Astrocyte of the spinal cord (primary cell): ENCODE data around the gene NDRG4.

ENCODE experiments used
- DNase-seq: peaks from one replicate; pipeline ENCODE4 v3.0.0; 2011; ENCODE audit warnings: low read depth, low spot score
- H3K4me3 ChIP-seq: 2 replicates; pipeline ENCODE4 v1.5.1; 2011; ENCODE audit warnings: low read depth, mild to moderate bottlenecking, low read length, moderate library complexity
- CTCF ChIP-seq: IDR thresholded peaks from 2 replicates; pipeline ENCODE4 v1.5.1; 2012; ENCODE audit warnings: low read depth, mild to moderate bottlenecking, low read length, inconsistent platforms
- in situ Hi-C: cut with HindIII; loops from 2 replicates; pipeline ENCODE4 v1.10.0; 2017; ENCODE audit warnings: low sequenced_read_pairs

The NDRG4 gene

DNA sequence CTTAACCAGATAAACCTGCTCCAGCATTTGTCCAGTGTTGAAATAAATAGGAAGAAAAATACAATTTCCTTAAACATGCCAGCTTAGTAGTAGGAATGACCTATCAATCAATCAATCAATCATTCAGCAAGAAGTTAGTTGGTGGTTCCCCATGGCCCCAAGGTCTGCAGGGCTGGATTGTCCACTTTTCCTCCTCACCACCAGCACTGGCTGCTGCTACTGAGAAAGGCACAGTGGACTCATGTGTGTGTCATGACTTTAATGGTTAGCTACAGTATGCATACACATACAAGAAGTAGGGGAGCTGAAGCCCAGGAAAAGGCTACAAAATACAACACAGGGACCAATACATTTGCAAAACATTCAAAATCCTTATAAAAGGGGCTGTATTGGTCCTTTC is 19.8 kb downstream of the NDRG4 start:
- TF ChIP-seq CTCF, result no peak
- no peak for DNase-seq
- in situ Hi-C loops, result no loop called here
- no peak overlapping the region for H3K4me3 ChIP-seq

DNA sequence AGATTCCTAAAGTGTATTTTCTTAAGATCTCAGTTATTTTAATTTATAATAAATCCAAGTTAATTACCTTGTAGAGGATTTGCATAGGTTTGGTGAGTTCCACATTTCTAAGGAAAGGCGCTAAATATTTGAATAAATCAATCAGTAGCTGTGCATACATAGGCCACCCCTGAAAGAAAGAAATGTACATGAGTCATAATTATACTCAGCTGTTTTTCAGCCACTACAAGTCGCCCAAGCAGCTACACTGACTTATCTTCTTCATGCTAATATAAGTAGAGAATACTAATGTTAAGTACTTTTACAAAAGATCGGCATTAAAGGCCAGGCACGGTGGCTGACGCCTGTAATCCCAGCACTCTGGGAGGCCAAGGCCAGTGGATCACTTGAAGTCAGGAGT is 30.2 kb downstream of the NDRG4 start:
- no peak for TF ChIP-seq CTCF
- in situ Hi-C loops, result no loop called here
- H3K4me3 ChIP-seq, result no peak overlapping the region
- no peak for DNase-seq

GRCh38 chr16:58532414-58532813 is 32.5 kb downstream of the NDRG4 start:
- H3K4me3 ChIP-seq, result no peak overlapping the region
- DNase-seq, result no peak
- TF ChIP-seq CTCF, result no peak
- in situ Hi-C loops, result no loop called here

DNA sequence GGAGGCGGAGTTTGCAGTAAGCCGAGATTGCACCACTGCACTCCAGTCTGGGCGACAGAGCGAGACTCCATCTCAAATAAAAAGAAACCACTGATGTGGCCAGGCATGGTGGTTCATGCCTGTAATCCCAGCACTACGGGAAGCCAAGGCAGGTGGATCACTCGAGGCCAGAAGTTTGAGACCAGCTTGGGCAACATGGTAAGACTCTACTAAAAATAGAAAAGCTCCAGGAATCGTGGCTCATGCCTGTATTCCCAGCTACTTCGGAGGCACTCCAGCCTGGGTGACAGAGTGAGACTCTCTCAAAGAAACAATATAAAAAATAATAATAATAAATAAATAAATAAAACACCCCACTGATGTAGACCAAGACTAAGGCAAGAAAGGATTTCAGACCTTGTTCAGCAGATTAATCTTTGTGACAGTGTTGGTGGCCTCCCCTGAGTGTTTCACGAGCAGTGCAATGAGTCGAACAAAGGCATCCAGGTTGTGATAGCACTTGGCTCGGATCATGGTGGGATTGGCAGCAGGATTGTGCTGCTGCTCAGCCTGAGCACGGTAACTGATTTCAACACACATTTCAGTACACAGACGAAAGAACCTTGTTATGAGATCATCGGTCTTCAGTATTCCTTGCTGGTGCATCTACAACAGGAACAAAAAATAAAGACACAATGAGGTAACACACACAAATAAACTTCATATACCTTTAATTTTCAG is 34.0 kb downstream of the NDRG4 start:
- DNase-seq, result no peak
- in situ Hi-C loops, result no loop called here
- TF ChIP-seq CTCF, result no peak
- H3K4me3 ChIP-seq, result no peak overlapping the region

DNA sequence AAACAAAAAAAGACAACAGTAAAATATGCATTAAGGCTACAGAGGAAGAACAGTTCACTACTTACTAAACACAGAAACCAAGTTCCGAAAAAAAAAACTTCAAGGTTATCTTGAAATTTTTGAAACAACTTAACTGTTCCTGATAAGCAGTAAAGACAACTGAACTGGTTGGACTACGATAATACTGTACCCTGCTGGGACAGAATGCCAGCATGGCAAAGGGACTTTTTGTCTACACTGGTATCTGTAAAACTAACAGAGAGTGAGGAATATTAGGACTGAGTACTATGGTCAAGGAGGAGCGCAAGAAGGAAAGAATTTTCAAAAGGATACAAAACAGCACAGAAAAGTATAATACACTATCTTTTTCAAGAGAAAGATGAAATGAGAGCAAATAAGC is 35.2 kb downstream of the NDRG4 start:
- no peak for TF ChIP-seq CTCF
- H3K4me3 ChIP-seq, result no peak overlapping the region
- in situ Hi-C loops, result no loop called here
- no peak for DNase-seq

- in situ Hi-C loops, result no loop called here
- H3K4me3 ChIP-seq, result no peak overlapping the region
- DNase-seq, result no peak
- no peak for TF ChIP-seq CTCF
Measured at GRCh38 chr16:58536278-58536677, 36.3 kb downstream of the NDRG4 start.
